Nephron (organoid): ENCODE measurements around the gene PRSS12.

Source experiments
- H3K27ac Mint-ChIP-seq, 3 experiments: 2 replicates each; pipeline ENCODE4 v1.8.0; 2020; ENCODE audit warnings: mixed read lengths in 3 of 3, mild to moderate bottlenecking in 2 of 3, moderate library complexity in 1 of 3
- H3K27me3 Mint-ChIP-seq: 2 replicates; pipeline ENCODE4 v1.8.0; 2021; ENCODE audit warnings: low read depth, mild to moderate bottlenecking, moderate library complexity, mixed read lengths
- H3K36me3 Mint-ChIP-seq: 2 replicates; pipeline ENCODE4 v1.8.0; 2020; ENCODE audit warnings: low read depth, mixed read lengths
- H3K4me1 Mint-ChIP-seq: 2 replicates; pipeline ENCODE4 v1.8.0; 2020; ENCODE audit warnings: mixed read lengths
- H3K4me3 Mint-ChIP-seq, 3 experiments: 2 replicates each; pipeline ENCODE4 v1.8.0; 2020; ENCODE audit warnings: mild to moderate bottlenecking in 3 of 3, mixed read lengths in 3 of 3, moderate library complexity in 2 of 3
- H3K9me3 Mint-ChIP-seq: 2 replicates; pipeline ENCODE4 v1.8.0; 2020; ENCODE audit warnings: mixed read lengths
- CTCF ChIP-seq, 3 experiments: fragments of 200-600 bp; sonication (generic); IDR thresholded peaks; one replicate each; pipeline ENCODE4 v1.5.0; 2021; ENCODE audit warnings: antibody characterized with exemption in 3 of 3; ENCODE audit not compliant: unreplicated experiment in 3 of 3

PRSS12 gene

GRCh38 chr4:118353534-118354030 lies 779 bp upstream of the PRSS12 start:
- H3K27me3 Mint-ChIP-seq: peaks cover 49% of the 10 kb centered on the region
- peak overlapping the region; percentile 82 to 92 (median 92) for H3K4me3 Mint-ChIP-seq
- peak overlapping the region; percentile 42 to 89 (median 70) for H3K27ac Mint-ChIP-seq
- no peaks in the 10 kb centered on the region for H3K9me3 Mint-ChIP-seq
- H3K36me3 Mint-ChIP-seq: no peaks in the 10 kb centered on the region
- TF ChIP-seq CTCF (IDR thresholded peaks at IDR 0.05; ENCODE audit: unreplicated experiment in 3 of 3): no peak
- peaks cover 52% of the 10 kb centered on the region for H3K4me1 Mint-ChIP-seq

- no peak for TF ChIP-seq CTCF (IDR thresholded peaks at IDR 0.05; ENCODE audit: unreplicated experiment in 3 of 3)
- no peaks in the 10 kb centered on the region for H3K36me3 Mint-ChIP-seq
- H3K4me1 Mint-ChIP-seq: peaks cover 46% of the 10 kb centered on the region
- H3K4me3 Mint-ChIP-seq: peak overlapping the region; percentile 83 to 89 (median 89)
- no peaks in the 10 kb centered on the region for H3K9me3 Mint-ChIP-seq
- H3K27me3 Mint-ChIP-seq: peaks cover 49% of the 10 kb centered on the region
- H3K27ac Mint-ChIP-seq: peak overlapping the region; percentile 75 to 87 (median 81)
Observed at GRCh38 chr4:118351851-118352827, 664 bp downstream of the PRSS12 start.

DNA sequence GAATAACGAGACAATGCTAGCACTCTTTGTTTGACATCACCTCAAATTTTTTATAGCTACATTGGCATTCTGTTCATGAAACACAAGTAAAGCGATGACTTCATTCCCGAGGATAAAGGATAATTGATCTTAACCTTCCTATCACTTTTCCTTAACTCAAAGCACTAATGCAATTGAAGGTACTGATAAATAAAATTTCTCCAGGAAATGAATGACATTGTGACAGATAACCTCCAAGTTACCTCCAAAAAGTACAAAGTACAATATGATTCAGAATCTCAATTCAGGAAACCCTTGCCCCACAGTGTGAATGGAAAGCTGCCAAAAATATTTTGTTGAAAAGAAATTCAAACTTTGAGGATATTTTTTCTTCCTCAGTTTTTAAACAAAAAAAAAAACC lies 1.8 kb downstream of the PRSS12 start:
- H3K4me3 Mint-ChIP-seq: peak overlapping the region; percentile 70 to 89 (median 79)
- peak overlapping the region; percentile 9 to 76 (median 75) for H3K27ac Mint-ChIP-seq
- no peaks in the 10 kb centered on the region for H3K36me3 Mint-ChIP-seq
- H3K4me1 Mint-ChIP-seq: peaks cover 38% of the 10 kb centered on the region
- peaks cover 49% of the 10 kb centered on the region for H3K27me3 Mint-ChIP-seq
- no peak for TF ChIP-seq CTCF (IDR thresholded peaks at IDR 0.05; ENCODE audit: unreplicated experiment in 3 of 3)
- H3K9me3 Mint-ChIP-seq: no peaks in the 10 kb centered on the region

DNA sequence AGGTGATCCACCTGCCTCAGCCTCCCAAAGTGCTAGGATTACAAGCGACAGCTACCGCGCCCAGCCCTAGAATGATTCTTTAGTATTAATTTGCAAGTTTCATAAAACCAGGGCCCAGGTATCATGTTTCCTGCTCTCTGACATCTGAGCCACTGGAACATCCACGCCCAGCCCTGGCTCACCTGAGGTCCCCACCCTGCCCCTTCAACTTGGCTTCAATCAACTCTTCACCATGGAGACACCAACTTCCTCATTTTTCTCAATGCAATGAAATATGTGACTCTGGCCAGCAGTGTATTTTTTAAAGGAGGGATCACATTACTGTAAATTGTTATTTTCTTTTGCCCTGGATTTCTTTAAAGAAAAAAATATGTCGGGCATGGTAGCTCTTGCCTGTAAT lies 3.9 kb downstream of the PRSS12 start:
- peak overlapping the region in 2 of 3 experiments; percentile 29 for H3K4me3 Mint-ChIP-seq
- peaks cover 24% of the 10 kb centered on the region for H3K4me1 Mint-ChIP-seq
- peak overlapping the region in 1 of 3 experiments; percentile 45 for H3K27ac Mint-ChIP-seq
- no peak for TF ChIP-seq CTCF (IDR thresholded peaks at IDR 0.05; ENCODE audit: unreplicated experiment in 3 of 3)
- H3K36me3 Mint-ChIP-seq: no peaks in the 10 kb centered on the region
- no peaks in the 10 kb centered on the region for H3K9me3 Mint-ChIP-seq
- H3K27me3 Mint-ChIP-seq: peaks cover 36% of the 10 kb centered on the region

DNA sequence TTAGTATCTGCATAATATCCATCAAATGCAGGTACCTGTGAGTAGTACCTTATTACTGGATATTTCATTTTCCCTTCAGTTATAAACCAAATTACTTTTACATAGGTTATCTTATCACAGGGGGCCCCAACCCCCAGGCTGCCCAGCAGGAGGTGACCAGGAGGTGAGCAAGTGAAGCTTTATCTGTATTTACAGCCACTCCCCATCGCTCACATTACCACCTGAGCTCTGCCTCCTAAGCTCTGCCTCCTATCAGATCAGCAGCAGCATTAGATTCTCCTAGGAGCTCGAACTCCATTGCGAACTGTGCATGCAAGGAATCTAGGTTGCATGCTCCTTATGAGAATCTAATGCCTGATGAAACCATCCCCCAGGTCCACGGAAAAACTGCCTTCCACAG lies 6.3 kb downstream of the PRSS12 start:
- peaks cover 16% of the 10 kb centered on the region for H3K27me3 Mint-ChIP-seq
- no peaks in the 10 kb centered on the region for H3K9me3 Mint-ChIP-seq
- H3K36me3 Mint-ChIP-seq: no peaks in the 10 kb centered on the region
- H3K4me3 Mint-ChIP-seq: no peak overlapping the region
- TF ChIP-seq CTCF (IDR thresholded peaks at IDR 0.05; ENCODE audit: unreplicated experiment in 3 of 3): no peak
- peaks cover 10% of the 10 kb centered on the region for H3K4me1 Mint-ChIP-seq
- H3K27ac Mint-ChIP-seq: no peak overlapping the region
